GM21367 (cell line): ENCODE data around the gene GYS1.

Experiments used
- ATAC-seq: cut with Tn5 transposase; IDR thresholded peaks from one replicate; pipeline ENCODE4 v1.9.1; 2021; ENCODE audit not compliant: unreplicated experiment

GYS1 gene

DNA sequence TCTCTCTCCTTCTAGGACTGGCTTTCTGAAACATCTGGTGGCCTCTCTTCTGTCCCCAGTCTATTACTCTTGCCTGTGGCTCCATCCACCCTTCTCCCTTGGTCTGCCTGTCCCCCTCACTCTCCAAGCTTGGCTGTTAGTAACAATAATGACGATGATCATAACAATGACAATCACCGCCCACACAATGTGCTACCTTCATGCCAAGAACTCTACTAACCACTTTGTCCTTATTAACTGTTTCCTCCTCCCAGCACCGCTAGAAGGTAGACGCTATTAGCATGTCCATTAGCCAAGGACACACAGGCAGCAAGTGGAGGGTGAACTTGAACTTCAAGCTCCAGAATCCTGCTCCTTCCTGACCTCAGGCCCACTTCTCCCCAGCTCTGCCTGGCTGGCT, 2.7 kb downstream of the GYS1 start:
- no peak for ATAC-seq

DNA sequence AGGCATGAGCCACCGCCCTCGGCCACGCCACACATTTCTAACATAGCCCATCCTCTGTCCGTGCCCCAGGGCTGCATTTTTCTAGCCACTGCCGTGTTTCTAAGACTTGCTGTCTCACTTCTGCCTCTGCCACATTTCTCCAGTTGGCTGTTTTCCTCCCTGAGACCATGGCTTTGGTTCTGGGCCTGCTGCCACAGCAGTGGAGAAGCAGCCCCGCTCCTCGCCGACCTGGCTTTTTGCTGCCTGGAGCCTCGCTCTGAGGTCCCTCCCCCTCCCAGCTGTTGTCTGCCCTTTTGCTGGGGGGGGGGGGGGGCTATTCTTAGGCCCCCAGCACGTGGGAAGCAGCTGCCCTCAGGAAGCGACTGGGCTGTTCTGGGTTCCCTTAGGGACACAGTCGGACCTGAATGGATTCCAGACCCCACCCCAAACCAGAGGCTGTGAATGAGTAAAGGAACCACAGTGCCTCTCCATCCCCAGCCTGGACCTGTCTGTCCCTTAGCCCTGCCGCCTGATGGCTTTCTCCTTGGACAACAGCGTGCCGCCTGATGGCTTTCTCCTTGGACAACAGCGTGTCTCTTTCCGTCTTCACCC, 3.3 kb downstream of the GYS1 start:
- ATAC-seq = no peak

- no peak for ATAC-seq
These were observed 4.2 kb downstream of the GYS1 start for GRCh38 chr19:48988860-48989259.

- ATAC-seq = no peak
These were observed 4.8 kb downstream of the GYS1 start for GRCh38 chr19:48988286-48988685.

DNA sequence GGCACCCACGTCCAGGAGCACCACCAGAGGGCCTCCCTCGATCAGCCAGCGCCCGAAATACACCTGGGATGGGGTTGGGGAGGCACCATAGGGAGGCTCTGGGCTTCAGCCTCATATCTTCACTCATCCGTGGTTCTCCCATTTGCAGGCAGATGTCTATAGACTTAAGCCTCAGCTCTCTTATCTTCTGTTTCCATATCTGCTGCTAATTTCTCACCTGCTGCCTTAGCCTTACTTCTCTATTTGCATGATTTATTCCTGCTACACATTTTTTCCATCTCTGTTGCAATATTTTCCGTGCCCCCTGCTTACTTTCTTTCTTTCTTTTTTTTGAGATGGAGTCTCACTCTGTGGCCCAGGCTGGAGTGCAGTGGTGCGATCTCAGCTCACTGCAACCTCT, 5.8 kb downstream of the GYS1 start:
- no peak for ATAC-seq

DNA sequence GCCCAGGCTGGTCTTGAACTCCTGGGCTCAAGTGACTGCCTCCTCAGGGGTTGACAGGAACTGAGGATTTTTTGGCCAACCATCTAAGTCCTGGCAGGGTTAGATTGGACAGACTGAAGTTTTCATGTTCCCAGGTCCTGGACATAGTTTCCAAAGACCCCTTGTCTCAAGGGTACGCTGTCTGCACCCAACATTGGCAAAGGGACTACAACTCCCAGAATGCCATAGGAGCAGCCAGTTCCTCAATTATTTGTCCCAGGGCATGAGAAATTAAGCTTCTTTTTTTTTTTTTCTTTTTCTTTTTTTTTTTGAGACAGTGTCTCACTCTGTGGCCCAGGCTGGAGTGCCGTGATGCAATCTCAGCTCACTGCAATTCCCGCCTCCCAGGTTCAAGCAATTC, 6.9 kb downstream of the GYS1 start:
- no peak for ATAC-seq

DNA sequence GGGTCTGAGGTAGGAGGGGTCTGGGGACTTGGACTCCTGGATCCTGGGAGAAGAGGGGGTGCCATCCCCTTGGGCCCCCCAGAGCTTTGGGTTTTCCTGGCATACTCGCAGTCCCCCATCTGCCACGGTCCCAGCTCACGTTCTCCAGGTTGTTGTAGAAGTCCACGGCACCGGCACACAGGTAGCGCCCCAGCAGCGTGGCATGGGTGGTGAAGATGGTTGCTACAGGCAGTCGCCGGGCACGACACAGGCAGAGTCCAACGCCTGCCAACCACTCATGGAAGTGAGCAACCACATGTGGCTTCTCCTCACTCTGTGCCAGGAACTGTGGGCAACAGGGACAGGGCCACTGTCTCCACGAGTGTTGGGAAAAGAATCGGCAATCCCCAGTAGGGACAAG, 7.4 kb downstream of the GYS1 start:
- ATAC-seq = no peak

GRCh38 chr19:48982280-48982679, 10.8 kb downstream of the GYS1 start:
- ATAC-seq = no peak

DNA sequence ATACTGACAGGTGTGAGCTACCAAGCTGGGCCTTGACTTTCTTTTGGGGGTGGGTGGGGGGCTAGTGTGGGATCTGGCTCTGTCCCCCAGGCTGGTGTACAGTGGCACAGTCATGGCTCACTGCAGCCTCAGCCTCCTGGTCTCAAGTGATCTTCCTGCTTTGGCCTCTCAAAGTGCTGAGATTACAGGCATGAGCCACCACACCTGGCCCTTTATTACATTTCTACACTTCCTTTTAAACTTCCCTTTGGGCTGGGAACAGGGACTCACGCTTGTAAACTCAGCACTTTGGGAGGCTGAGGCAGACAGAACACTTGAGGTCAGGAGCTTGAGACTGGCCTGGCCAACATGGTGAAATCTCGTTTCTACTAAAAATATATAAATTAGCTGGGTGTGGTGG, 16.0 kb downstream of the GYS1 start:
- no peak for ATAC-seq

DNA sequence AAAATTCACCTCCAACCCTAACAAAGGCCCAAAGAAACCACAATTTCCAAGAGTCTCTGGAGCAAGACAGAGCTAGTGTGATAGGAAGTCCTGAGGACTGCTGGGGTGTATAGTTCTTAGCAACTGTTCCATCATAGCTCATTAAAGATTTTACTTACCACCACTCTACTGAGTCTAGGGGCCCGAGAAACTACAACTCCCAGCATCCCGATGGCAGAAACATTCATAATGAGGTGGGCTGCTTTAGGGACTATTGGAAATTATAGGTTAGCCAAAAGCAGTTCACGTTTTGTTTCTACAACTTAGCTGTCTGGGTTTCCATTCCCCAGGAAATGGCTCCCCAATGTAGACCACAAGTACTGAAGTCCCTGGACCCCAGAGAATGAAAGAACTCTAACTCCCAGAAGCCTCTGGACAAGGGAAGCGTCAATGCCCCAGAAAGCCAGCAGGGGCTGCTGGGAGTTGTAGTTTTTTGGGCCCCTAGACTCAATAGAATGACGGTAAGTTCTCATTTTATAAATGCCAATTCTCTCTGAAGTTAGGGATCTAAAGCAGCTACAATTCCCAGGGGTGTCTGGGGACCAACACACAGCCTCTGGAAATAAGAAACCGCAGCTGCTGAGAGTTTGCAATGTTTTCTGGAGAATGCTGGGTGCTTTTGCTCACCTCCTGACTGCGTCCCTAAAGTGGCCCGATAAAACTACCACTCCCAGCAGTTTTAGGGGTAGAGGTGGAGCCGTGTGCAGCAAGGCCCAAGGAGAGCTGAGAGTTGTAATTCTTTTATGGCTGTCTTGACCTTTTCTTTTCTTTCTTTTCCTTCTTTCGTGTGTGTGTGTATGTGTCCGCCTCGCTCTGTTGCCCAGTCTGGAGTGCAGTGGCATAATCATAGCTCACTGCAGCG, 16.9 kb downstream of the GYS1 start:
- no peak for ATAC-seq

DNA sequence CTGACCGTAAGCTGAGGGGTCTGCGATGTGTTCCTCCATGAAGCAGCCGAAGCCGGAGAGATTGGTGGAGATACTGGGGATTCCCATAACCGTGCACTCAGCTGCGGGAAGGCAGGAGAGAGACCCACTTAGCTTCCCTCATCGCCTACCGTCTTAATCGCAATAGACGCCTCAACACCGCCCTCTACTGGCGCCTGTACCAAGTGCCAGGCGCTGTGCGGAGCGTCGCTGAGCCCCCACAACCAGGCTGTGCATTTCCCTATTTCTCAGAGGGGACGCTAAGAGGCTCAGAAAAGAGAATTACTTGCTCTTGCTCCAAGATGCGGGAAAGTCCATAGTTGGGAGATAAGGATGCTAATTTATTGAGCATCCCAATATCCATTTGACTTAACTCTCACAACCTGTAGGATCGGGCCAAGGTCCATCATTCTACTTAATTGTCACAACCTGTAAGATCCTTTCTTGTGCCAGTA, 22.1 kb downstream of the GYS1 start:
- ATAC-seq = no peak

DNA sequence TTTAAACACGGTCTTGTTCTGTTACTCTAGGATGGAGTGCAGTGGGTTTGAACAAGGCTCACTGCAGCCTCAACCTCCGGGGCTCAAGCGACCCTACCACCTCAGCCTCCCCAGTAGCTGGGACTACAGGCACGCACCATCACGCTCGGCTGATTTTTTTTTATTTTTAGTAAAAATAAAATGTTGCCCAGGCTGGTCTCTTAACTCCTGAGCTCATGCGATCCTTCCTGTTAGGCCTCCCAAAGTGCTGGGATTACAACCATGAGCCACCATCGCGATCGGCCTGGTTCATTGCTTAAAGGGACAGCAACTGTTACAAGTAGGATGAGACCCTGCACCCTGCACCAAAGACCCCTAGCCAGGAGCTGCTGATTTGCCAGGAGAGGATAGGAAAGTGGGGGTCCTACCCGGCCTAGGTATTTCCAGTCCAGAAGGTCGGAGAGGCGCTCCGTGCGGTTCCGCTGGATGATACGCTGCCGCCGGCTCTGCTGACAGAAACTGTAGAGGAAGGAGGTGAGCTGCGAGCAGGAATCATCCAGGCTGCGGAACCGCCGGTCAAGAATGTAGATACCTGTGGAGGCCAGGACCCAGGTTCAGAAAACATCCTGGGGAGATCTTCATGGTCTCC, 22.9 kb downstream of the GYS1 start:
- ATAC-seq = no peak

DNA sequence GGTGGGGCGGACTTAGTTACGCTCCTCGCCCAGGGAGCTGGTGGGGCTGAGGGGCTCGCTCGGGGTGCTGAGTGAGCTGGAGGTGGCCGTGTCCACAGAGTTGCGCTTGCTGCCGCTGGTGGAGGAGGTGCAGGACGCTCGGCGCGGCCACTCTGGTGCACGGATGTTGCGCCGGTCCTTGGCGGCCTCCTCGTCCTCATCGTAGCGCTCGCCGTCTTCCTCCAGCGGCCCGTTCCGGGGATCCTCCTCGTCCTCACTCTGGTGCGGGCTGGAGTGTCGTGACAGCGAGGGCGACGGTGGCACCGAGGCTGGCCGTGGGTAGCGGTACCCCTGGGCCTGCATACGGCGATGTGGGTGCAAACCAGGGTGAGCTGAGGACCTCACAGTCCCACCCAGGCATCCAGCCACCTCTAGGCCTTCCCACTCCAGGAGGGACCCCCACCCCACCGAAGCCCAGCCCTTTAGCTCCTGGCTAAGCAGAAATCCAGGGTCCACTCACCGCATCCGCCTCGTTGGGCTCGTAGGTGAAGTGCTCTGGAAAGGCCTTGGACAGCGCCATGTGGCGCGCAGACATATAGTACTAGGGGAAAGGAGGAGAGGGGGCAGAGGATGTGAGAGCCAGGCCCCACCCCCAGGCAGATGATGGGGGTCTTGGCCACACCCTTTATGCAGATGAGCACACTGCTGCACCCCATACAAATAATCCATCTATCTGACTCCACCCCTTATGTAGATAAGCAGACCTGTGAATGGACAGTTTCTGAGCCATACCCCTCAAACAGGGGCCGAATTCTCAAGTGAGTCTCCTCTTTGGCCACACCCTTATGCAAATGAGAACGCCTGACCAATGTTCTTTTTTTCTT, 23.6 kb downstream of the GYS1 start:
- no peak for ATAC-seq

DNA sequence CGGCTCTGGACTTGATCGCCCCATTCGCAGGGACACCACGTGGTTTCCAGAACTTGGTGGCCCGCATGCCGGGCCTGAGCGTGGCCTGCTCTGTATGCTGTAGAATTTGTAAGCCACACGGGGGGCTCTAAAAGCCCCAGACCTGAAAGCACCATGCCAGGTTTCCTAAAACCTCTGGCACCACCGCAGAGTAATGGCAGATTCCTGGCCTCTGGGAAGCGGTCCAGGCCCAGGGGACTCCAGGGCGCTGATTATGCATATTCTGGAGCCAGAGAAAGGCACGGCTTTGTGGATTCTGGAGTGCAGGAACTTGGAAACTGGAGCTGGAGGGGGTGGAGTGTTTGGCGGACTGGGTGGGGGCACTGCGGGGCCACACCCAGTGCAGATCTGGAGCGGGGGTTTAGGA, 24.3 kb downstream of the GYS1 start:
- no peak for ATAC-seq

GRCh38 chr19:48968179-48968661, 24.9 kb downstream of the GYS1 start:
- ATAC-seq = no peak

DNA sequence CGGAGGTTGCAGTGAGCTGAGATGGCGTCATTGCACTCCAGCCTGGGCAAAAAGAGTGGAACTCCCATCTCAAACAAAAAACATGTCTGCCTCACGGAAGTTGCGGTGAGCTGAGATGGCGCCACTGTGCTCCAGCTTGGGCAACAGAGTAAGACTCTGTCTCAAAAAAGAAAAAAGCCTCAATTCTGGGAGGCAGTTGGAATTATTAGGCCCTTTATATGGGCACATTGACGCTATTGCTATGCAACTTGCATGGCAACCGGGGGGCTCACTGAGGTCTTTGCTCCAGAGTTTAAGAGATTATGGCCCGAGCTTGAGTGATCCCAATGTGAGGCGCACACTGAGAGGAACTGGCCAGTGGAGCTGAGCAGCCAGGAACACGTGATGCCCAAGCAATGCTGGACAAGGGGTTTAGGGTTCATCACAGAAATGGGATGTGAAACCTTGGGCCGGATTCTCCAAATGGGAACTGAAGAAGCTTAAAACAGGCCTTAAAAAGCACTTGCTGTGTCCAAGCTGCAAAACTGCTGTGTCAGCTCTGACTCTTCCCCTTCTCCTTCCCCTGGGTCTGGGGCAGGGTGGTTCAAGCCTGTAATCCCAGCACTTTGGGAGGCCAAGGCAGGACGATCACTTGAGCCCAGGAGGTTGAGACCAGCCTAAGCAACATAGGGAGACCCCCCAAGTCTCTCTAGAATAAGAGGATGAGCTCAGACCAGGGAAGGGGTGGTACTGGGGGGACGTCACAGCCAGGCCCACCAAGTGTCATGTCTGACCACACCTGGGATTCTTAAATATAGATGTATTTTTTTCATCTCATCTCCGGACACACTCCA, 25.5 kb downstream of the GYS1 start:
- ATAC-seq = no peak

GRCh38 chr19:48966541-48967345, 26.4 kb downstream of the GYS1 start:
- ATAC-seq = no peak

GRCh38 chr19:48965806-48966540, 27.1 kb downstream of the GYS1 start:
- no peak for ATAC-seq
